BE2C (cell line): Measurements from ENCODE around the gene TNN.

ENCODE experiments used
- DNase-seq: peaks from one replicate; pipeline ENCODE4 v3.0.0-alpha.2; 2020
- H3K27me3 ChIP-seq: fragments of 250-450 bp; sonication (Bioruptor Pico); 2 replicates; pipeline ENCODE4 v1.5.1; 2020; ENCODE audit warnings: mild to moderate bottlenecking
- H3K36me3 ChIP-seq: fragments of 250-450 bp; sonication (Bioruptor Pico); 2 replicates; pipeline ENCODE4 v1.5.1; 2020; ENCODE audit warnings: mild to moderate bottlenecking
- H3K4me1 ChIP-seq: fragments of 250-450 bp; sonication (Bioruptor Pico); 2 replicates; pipeline ENCODE4 v1.5.1; 2020
- H3K4me3 ChIP-seq: 2 replicates; pipeline ENCODE4 v1.5.1; 2011; ENCODE audit warnings: low read depth, low read length
- H3K9me3 ChIP-seq: fragments of 250-450 bp; sonication (Bioruptor Pico); 2 replicates; pipeline ENCODE4 v1.5.1; 2020
- CTCF ChIP-seq: IDR thresholded peaks from 2 replicates; pipeline ENCODE4 v1.5.1; 2012; ENCODE audit warnings: mild to moderate bottlenecking, low read depth, low read length

The TNN gene

GRCh38 chr1:175152006-175152652 lies 84.5 kb downstream of the TNN start:
- peak; percentile 91 for TF ChIP-seq CTCF
- no peak overlapping the region for H3K4me3 ChIP-seq
- no peaks in the 10 kb centered on the region for H3K9me3 ChIP-seq
- peak; percentile 64 for DNase-seq
- no peaks in the 10 kb centered on the region for H3K36me3 ChIP-seq
- no peaks in the 10 kb centered on the region for H3K4me1 ChIP-seq
- H3K27me3 ChIP-seq, result peaks cover 32% of the 10 kb centered on the region

DNA sequence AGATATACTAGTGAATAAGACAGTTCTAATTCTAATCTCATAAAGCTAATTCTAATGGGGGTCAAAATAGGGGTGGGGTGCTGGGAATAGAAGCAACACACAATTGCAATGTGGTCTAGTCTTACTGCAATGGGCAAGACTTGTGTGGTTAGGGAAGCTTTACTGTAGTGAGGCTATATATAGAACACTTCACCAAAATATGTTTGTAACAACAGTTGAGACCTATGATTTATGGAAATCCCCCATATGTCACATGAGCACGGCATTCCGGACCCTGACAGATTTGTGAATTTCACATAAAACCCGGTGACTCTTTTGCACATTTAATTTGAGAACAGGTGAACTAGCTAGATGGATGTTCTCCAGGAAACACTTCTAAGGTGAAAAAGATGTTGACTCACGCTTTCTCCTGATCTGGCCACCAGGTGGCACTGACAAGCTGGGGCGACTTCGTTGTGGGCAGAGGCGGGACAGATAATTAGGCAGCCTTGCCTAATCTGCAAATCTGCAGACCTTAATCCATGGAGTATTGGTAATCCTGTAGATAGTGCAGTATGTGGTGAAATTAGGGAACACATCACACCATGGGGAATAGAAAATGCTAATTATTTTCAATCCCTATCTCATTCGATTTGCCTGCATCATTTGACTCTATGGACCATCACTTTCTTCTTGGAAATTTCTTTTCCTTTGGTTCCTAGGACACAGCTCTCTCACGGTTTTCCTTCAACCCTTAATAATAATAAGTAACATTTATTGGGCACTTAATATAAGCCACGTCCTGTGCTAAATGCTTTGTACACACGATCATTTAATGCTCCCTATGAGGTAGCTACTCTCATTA lies 87.2 kb downstream of the TNN start:
- no peaks in the 10 kb centered on the region for H3K9me3 ChIP-seq
- peak; percentile 93 for TF ChIP-seq CTCF
- H3K27me3 ChIP-seq, result peaks cover 32% of the 10 kb centered on the region
- H3K4me1 ChIP-seq, result no peaks in the 10 kb centered on the region
- no peaks in the 10 kb centered on the region for H3K36me3 ChIP-seq
- no peak overlapping the region for H3K4me3 ChIP-seq
- peak; percentile 67 for DNase-seq

GRCh38 chr1:175155473-175155856 lies 87.8 kb downstream of the TNN start:
- DNase-seq, result no peak

DNA sequence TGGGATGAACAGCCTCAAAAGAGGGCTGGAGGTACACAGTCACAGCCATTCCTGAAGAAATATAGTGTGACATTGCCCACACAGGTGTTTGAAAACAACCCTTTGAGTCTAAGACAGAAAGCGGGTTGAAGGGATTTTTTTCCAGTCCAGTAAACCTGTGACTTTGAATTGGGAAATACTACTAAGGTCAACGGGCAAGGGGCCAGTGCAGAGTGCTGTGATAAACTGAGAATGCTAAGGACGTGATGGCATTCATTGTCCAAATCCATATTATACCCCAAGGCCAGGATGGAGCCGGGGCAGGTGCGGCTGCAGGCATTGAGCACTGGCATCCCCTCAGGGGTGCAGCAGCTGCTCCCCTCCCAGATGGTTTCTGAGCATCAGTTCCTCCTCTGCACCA lies 88.3 kb downstream of the TNN start:
- H3K36me3 ChIP-seq, result no peaks in the 10 kb centered on the region
- H3K4me1 ChIP-seq, result no peaks in the 10 kb centered on the region
- H3K4me3 ChIP-seq, result no peak overlapping the region
- no peak for TF ChIP-seq CTCF
- H3K27me3 ChIP-seq, result peaks cover 24% of the 10 kb centered on the region
- no peak for DNase-seq
- H3K9me3 ChIP-seq, result no peaks in the 10 kb centered on the region

More at GRCh38 chr1:175155473-175155856, 87.8 kb downstream of the TNN start:
- no peak for TF ChIP-seq CTCF
- Histone ChIP-seq H3K4me1 (no peaks in the 10 kb centered on the region), H3K4me3 (no peak overlapping the region), H3K27me3 (peaks cover 28% of the 10 kb centered on the region), H3K9me3 (no peaks in the 10 kb centered on the region), H3K36me3 (no peaks in the 10 kb centered on the region)

DNA sequence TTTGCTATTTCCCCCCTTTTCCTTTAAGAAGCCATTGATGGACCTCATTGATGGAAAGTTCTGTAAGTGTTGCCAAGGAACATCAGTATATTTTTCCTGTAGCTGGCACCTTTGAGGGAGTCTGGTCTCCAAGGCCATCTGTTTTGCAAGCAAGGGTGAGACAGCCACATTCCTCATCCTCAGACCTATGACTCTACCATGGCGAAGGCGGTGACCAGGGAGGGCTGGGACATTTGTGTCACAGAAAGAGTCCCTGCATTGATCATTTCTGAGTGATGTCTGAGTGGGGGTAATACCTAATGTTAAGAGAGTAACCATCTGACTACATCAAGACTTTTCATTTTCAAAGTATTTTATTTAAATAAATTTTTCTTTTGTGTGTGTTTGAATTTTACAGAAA lies 89.6 kb downstream of the TNN start:
- no peaks in the 10 kb centered on the region for H3K4me1 ChIP-seq
- no peaks in the 10 kb centered on the region for H3K9me3 ChIP-seq
- TF ChIP-seq CTCF, result no peak
- H3K36me3 ChIP-seq, result no peaks in the 10 kb centered on the region
- peaks cover 17% of the 10 kb centered on the region for H3K27me3 ChIP-seq
- no peak for DNase-seq
- no peak overlapping the region for H3K4me3 ChIP-seq

DNA sequence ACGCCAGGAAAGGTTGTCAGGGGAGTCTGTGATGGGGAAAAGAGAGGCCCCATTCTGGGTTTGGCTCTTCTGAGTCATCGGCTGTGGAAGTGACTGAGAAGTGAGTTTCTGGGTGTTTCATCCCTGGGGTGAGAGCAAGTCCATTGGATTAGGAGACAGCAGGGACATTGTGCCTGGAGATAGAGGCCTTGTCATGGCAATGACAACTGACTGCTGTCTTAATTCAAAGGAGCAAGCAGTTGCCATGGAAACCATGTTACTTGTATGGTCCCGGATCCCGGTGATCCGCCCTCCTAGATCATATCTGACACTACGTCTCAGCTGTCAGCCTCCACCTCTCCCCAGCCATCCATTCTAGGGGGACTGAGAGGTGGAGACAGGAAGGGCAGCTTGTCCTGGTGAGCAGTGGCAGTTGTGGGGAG lies 90.5 kb downstream of the TNN start:
- no peak for TF ChIP-seq CTCF
- no peaks in the 10 kb centered on the region for H3K9me3 ChIP-seq
- no peaks in the 10 kb centered on the region for H3K36me3 ChIP-seq
- peaks cover 9% of the 10 kb centered on the region for H3K27me3 ChIP-seq
- no peaks in the 10 kb centered on the region for H3K4me1 ChIP-seq
- DNase-seq, result no peak
- H3K4me3 ChIP-seq, result no peak overlapping the region
